Transverse colon (tissue), 4 donors: ENCODE measurements around the gene RNF5.

Experiments
- CTCF ChIP-seq, 5 experiments: fragments of 200-600 bp in 3 of 5; fragments of 450-650 bp in 2 of 5; sonication (generic) in 3 of 5; IDR thresholded peaks; 1 replicate in 2 of 5; 2 replicates in 3 of 5; pipeline ENCODE4 v1.5.1; 2016 to 2017; ENCODE audit warnings: antibody characterized with exemption in 5 of 5, inconsistent platforms in 3 of 5, mild to moderate bottlenecking in 2 of 5, moderate library complexity in 1 of 5
- EP300 ChIP-seq: sonication (generic); formaldehyde crosslinking; IDR thresholded peaks from one replicate; pipeline ENCODE4 v1.6.1; 2017; ENCODE audit warnings: antibody characterized with exemption, low read depth
- POLR2A ChIP-seq: fragments of 450-650 bp; IDR thresholded peaks from one replicate; pipeline ENCODE4 v1.6.1; 2016; ENCODE audit warnings: antibody characterized with exemption, mild to moderate bottlenecking, moderate library complexity
- POLR2AphosphoS5 ChIP-seq, 3 donors: sonication (generic); formaldehyde crosslinking; IDR thresholded peaks; one replicate each; pipeline ENCODE4 v1.6.1; 2016; ENCODE audit warnings: antibody characterized with exemption in 3 of 3

- no peak for TF ChIP-seq CTCF (IDR thresholded peaks at IDR 0.05)
- TF ChIP-seq EP300 = no peak
- no peak for TF ChIP-seq POLR2AphosphoS5 (IDR thresholded peaks at IDR 0.05)
- no peak for TF ChIP-seq POLR2A
These were observed 5.4 kb downstream of the RNF5 start for GRCh38 chr6:32183483-32184083.
